HG03432 (cell line): ENCODE data around the gene MUTYH.
A peak's percentile ranks its signal among the peaks of the same experiment; 100 is the strongest.

Experiments
- ATAC-seq: cut with Tn5 transposase; IDR thresholded peaks from one replicate; pipeline ENCODE4 v1.9.1; 2021; ENCODE audit warnings: mild to moderate bottlenecking, moderate library complexity; ENCODE audit not compliant: unreplicated experiment

MUTYH gene

GRCh38 chr1:45351508-45351907 is 11.3 kb upstream of the MUTYH start:
- ATAC-seq: no peak

DNA sequence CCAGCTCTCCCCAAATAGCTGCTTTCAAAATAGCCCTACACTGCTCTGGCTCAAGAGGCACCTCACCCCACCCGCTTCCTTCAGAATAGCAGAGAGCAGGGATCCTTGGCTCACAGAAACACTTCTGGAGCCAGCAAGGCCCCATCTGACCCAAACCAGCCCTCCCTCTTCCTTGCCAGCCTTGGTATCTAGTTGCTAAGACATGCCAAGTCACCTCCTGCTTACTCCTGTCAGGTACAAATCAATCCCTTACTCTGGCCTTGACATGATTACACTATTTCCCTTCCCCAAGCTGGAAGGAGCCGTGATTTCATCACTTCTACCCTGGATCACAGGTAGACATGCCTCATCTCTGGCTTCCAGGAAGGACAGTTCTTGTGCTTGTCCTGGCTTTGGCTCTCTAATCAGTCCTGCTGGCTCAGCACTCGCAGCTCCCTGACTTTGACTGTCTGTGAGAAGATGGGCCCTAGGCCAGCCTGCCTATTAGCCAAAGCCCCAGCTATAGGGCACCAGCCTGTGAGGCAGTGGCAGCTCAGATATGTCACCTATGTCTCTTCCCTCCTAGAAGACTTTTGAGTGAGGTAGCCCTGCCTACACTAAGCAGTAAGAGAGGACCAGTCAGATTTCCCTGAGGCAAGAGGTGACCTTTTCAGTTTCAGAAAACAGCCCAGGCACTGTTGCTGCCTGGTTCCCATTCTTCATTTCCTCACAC is 8.9 kb upstream of the MUTYH start:
- no peak for ATAC-seq

DNA sequence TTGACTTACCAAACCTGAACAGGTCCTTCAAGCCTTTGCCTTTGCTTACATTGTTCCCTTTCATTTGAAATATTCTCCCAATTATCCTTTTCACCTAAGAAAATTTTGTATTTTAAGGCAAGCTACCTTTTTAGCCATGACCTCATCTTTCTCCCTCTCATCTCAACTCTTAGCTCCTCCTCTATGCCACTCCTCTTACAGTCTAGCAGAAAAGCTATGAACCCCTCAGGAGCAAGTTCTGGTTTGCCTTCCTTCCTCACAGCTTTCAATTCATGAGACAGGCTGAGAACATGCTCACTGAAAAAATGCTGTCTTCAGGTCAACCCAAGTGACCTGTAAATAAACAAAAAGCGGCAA is 8.3 kb upstream of the MUTYH start:
- no peak for ATAC-seq

DNA sequence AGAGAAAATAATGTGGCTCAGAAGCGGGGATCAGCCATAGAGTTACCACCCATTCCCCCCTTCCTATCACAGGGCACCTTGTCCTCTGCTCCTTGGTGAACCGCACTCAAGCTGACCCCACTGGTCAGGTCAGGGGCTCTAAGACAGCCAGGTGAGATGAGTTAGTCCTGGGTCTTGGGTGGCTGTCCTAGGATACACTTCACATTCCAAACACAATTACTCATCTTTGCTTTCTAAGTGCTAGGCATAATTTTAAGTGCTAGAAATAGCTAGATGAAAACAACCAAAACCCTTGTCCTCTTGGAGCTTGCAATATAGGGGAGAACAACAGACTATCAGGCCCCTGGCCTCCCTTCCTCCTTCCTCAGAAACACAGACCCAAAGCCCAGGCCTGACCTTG is 7.8 kb upstream of the MUTYH start:
- ATAC-seq: no peak

DNA sequence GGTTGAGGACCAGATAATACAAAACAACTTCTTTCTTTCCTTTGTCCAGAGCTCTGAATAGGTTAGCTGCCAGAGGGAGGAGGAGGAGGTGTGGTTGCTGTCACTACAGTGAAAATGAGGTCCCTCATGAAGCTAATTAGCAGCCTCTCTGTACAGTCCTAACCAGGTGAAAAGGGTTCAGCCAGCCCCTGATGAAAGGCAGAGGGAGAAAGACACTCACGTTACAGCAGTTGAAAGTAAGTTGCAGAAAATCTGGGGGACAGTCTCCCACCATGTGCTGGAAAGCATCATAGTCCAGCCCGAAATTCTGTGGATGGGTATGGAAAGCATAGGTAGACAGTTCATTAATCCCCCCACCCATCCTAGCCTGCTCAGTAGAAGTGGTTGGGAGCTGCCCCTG is 6.2 kb upstream of the MUTYH start:
- ATAC-seq: no peak

DNA sequence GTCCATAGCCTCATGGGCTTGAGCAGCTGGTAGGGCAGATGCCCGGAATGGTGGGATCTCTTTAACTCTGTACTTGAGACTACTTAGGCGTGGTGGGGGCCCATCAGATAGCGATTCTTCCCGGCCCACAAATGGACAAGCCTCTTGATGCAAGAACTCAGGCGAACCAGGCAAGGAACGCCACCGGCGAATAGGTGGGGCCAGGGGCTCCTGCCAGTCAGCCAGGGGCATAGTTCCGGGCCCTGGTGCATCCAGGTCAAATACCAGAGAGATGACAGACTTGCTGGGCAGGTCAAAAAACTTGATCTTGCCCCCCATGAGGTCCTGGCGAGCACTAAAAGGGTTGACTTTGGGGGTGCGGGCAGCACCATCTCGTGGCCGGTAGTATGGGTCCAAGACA is 4.8 kb upstream of the MUTYH start:
- no peak for ATAC-seq

DNA sequence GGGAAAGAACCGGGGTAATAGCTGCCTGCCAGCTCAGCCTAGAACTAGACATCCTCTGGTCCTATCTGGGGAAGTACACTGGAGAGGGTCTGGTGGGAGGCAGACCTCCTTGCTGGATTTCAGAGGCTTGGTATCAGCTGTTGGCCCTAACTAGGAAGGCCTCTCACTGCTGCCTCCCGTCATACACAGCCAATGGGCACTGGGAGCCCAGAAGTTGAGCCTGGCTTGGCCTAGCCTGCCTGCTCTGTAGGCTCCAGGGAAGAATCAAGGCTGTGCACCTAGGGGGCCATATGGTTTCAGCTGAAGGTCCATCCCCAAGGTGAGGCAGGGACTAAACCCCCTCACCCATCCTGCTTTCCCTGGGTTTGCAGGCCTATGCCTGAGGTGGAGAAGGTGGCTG is 4.3 kb upstream of the MUTYH start:
- no peak for ATAC-seq

GRCh38 chr1:45340816-45341466 is 701 bp upstream of the MUTYH start:
- ATAC-seq: no peak

DNA sequence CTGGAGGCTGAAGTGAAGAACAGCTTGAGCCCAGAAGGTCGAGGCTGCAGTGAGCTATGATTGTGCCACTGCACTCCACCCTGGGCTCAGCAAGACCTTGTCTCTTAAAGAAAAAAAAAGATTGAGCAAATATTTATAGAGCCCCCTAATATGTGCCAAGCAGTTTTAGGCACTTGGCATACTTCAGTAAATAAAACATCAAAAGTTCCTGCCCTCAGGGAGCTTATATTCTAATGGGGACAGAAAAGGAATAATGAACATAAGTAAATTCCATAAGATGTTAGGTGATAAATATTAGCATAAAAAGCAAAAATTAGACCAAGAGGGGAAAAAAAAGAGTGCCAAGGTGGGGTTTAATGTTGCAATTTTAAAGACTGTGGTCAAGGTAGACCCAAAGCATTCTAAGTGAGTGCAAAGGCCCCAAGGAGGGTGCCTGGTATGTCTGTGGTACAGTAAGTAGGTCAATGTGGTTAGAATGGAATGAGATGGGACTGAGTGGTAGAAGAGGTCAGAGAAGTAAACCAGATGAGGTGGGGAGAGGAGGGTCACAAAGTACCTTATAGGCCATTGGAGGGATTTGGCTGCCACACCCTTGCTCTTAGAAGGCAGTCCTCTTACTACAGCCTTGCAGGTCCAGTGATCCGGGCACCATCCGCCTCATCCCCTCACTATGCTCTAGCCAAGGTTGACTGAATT is 2.5 kb downstream of the MUTYH start:
- ATAC-seq: no peak

DNA sequence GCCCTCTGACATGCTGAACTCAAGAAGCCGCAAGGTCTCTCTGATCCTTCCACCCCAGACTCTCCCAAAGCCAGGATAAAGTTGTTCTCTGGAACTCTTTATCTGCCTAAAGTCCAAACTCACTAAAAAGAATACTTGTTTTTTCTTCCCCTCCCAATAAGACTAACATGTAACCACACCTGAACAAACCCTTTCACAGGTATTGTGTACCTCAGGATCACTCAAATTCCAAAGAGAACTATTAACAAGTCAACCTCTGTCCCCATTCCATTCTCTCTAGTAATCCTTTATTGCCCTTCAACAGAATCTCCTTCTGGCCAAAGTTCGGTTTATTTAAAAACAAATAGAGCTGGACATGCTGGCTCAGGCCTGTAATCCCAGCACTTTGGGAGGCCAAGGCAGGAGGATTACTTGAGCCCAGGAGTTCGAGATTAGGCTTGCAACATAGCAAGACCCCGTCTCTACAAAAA is 4.3 kb downstream of the MUTYH start:
- no peak for ATAC-seq

DNA sequence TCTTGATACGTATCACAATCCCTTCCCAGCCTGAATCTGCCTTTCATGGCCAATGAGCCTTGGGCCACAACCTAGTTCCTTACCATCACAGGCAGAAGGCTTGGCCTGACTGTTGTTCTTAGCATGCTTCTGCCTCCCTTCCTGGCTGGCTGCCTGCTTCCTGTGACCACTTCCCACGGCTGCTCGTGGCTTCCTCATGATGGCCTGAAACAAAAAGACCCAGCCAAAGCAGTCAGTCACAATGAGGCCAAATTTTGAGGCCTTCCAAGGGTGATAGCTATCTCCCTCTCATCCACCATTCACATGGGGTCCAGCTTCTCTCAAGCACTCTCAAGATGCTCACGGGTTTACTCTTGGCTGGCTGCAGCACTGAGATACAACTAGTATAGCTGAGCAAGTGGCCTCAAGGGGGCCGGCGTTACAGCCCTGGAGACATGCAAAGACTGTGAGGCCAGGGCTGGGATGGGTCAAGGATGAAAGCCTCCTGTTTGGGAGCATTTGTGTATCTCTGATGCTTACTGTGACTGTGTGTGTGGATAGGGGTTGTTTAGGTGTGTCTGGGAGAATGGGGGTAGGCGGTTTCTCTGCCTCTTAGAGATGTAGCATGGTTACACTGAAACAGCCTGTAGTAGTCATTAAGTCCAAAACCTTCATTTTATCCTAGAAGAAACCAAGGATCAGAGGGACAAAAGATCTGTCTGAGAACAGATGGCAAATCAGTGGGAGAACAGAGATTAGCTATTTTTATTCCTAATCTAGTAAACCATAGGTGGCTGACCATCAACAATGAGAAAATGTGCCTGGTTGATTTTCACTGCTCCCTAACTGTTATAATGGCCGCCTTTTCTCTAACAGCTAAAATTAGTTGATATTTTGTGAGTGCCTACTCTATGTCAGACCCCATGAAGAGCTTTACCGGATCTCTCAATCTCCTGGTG is 5.7 kb downstream of the MUTYH start:
- ATAC-seq: no peak

DNA sequence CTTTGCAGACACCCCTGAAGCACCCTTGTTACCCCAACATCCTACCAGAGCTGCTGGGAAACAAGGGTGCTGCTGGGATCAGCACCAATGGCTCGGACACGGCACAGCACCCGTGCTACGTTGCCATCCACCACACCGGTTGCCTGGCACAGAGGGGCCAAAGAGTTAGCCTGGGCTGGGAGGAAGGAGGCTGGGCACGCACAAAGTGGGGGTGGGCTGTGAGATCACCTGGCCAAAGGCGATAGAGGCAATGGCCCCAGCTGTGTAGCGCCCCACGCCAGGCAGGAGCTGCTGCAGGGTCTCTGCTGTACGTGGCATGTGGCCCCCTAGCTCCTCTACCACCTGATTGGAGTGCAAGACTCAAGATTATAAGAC is 7.9 kb downstream of the MUTYH start:
- ATAC-seq: no peak

- no peak for ATAC-seq
These were observed 8.5 kb downstream of the MUTYH start for GRCh38 chr1:45331436-45332345.

DNA sequence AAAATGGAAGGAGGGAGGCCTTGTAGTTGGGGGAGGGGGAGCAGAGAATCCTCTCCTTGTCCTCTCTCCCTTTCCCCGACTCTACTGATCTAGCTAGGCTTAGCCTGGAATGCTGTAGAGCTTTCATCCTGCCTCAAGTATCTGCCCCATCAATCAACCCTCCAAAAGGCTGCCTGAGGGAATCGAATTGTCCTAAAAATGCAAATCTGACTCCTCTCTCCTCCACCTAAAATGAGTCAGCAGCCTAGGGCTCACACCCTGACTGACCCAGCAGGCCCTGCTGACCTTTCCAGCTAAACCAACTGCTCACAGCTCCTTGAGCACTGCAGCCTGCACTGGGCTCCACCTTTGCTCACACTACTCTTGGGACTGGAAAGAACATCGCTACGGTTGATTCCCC is 10.8 kb downstream of the MUTYH start:
- ATAC-seq: no peak

- ATAC-seq: no peak
These were observed 11.6 kb downstream of the MUTYH start for GRCh38 chr1:45328680-45329079.

DNA sequence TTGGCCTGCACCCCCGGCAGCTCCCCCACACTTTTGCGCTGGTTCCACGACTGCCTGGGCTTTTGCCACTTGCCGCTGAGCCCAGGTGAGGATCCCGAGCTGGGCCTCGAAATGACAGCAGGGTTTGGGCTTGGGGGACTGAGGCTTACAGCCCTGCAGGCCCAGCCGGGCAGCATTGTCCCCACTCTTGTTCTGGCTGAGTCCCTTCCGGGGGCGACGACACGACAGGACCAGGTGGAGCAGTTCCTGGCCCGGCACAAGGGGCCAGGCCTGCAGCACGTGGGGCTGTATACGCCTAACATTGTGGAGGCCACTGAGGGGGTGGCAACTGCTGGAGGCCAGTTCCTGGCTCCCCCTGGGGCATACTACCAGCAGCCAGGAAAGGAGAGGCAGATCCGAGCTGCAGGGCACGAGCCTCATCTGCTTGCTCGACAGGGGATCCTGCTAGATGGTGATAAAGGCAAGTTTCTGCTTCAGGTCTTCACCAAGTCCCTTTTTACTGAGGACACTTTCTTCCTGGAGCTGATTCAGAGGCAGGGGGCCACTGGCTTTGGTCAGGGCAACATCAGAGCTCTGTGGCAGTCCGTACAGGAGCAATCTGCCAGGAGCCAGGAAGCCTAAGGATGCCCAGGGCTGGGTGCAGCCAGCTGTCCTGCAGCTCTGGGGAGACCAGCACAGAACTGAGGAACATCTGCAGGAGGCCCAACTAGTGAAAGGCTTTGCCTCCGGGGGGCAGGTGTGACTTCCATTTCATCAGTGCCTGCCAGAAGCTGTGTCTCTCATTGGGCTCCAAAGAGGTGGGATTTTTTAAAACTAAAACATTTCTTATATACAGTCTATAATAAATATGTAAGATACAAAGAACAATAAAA is 12.4 kb downstream of the MUTYH start:
- no peak for ATAC-seq

DNA sequence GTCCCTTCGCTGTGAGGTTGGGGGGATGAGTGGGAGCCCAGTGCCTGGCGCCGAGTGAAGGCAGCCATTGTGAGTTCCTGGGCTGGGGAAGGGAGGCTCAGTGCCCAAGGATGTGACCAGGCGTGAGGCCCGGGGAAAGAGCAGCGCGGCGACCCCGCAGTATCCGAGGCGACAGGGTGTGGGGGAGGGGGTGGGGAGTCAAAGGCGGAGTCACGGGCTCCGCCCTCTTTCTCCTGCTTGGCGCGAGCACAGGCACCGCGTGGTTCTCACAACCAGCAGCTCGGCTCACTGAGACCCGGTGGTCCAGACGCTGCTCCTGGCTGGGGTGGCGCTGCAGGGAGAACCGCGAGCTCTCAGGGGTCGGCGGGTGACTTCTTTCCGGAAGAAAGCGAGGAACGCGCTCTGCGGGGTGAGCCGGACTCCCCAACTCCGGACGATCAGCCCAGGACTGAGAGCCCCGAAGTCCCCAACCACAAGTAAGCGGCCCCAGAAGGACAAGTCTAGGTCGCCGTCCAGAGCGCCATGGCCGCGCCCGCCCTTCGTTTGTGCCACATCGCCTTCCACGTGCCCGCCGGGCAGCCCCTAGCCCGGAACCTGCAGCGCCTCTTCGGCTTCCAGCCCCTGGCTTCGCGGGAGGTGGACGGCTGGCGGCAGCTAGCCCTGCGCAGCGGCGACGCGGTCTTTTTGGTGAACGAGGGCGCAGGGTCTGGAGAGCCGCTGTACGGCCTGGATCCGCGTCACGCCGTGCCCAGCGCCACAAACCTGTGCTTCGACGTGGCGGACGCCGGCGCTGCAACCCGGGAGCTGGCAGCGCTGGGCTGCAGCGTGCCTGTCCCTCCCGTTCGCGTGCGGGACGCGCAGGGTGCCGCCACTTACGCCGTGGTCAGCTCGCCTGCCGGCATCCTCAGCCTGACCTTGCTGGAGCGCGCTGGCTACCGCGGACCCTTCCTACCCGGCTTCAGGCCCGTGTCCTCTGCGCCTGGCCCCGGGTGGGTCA is 13.3 kb downstream of the MUTYH start, which contains the start of gene HPDL:
Gene HPDL, plus strand, starts transcription at position 269 of the 997 bp plus-strand sequence. Its CDS starts 254 bp downstream, at position 523.
- peak; percentile 74 for ATAC-seq
